ENCODE results near the gene HOXC11.

The HOXC11 gene

DNA sequence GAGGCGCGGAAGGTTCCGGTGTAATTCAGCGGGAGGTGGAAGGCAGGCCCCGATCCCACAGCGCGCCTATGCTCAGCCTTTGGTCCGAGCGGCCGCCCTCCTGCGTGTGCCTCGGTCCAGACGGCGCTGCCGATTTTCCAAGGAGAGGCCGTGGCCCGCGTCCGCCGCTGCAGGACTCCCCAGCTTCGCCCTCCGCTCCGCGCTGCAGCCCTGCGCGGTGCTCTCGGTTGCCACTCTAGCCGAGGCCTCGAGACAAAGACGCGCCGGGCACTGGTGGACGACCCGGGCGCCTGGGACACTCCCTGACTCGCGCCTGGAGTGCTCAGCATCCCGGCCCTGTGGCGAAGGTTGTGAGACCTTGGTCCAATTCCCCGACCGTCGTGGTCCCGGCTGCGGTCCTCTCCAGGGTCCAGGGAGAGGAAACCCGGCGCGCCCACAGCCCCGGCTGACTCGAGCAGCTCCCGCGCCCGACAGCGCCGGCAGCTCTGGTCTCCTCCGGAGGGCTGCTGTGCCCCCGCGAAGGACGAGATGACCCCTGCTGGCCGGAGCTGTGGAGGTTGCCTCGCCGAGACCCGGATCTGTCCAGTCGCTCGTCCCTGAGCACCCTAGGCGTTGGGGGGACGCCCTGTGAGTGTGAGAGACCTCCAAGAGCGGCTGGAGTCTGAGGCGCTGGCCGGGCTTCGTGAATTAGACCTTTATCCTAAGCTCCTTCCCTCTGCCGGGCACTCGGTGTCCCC, 11.7 kb upstream of the HOXC11 start:
- H3K36me3 ChIP-seq (ENCODE audit: insufficient read depth), result no peaks in the 10 kb centered on the region
- no peak overlapping the region for H3K4me3 ChIP-seq (IDR thresholded peaks at IDR 0.05; ENCODE audit: insufficient read depth, low read depth, low read length)
- H3K79me2 ChIP-seq (ENCODE audit: insufficient read depth, low read depth), result no peaks in the 10 kb centered on the region
- H3K27ac ChIP-seq, result no peak overlapping the region
- H4K20me1 ChIP-seq (ENCODE audit: insufficient read depth), result no peaks in the 10 kb centered on the region
- no peak overlapping the region for H3K4me2 ChIP-seq
- TF ChIP-seq, protein P1, sequence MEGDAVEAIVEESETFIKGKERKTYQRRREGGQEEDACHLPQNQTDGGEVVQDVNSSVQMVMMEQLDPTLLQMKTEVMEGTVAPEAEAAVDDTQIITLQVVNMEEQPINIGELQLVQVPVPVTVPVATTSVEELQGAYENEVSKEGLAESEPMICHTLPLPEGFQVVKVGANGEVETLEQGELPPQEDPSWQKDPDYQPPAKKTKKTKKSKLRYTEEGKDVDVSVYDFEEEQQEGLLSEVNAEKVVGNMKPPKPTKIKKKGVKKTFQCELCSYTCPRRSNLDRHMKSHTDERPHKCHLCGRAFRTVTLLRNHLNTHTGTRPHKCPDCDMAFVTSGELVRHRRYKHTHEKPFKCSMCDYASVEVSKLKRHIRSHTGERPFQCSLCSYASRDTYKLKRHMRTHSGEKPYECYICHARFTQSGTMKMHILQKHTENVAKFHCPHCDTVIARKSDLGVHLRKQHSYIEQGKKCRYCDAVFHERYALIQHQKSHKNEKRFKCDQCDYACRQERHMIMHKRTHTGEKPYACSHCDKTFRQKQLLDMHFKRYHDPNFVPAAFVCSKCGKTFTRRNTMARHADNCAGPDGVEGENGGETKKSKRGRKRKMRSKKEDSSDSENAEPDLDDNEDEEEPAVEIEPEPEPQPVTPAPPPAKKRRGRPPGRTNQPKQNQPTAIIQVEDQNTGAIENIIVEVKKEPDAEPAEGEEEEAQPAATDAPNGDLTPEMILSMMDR (conservative IDR thresholded peaks at IDR 0.05; ENCODE audit: low read depth, low read length), result no peak
- H3K27me3 ChIP-seq (ENCODE audit: insufficient read depth, low read depth), result peaks cover 100% of the 10 kb centered on the region
- H3K4me1 ChIP-seq (ENCODE audit: low read depth, poor library complexity, severe bottlenecking), result no peaks in the 10 kb centered on the region
- no peak overlapping the region for H3K9ac ChIP-seq
- H2AFZ ChIP-seq (ENCODE audit: low read depth), result no peak overlapping the region

DNA sequence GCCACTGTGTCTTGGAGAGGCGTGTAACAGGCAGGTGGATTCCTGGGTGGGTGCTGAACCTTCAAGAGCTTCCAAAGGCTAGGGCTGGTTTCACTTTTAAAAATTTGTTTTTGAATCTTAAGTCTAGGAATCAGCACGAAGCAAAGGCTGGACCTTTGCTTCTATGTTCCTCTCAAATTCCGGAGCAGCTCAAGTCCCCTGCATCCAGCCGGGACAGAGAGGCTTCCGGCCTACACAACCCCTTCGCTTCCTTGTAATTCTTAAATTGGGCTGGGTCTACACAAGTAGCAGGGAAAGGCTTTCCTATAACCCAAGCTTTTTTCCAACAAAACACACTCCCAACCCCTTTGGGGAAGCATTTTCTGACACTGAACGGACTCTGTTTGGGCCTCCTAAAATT, 9.9 kb upstream of the HOXC11 start:
- Histone ChIP-seq H3K4me3 (IDR thresholded peaks at IDR 0.05; ENCODE audit: insufficient read depth, low read depth, low read length) (no peak overlapping the region), H3K27me3 (ENCODE audit: insufficient read depth, low read depth) (peaks cover 100% of the 10 kb centered on the region), H3K36me3 (ENCODE audit: insufficient read depth) (no peaks in the 10 kb centered on the region), H3K79me2 (ENCODE audit: insufficient read depth, low read depth) (no peaks in the 10 kb centered on the region), H2AFZ (ENCODE audit: low read depth) (no peak overlapping the region), H3K9ac (no peak overlapping the region), H3K27ac (no peak overlapping the region), H3K4me2 (no peak overlapping the region), H3K4me1 (ENCODE audit: low read depth, poor library complexity, severe bottlenecking) (no peaks in the 10 kb centered on the region), H4K20me1 (ENCODE audit: insufficient read depth) (no peaks in the 10 kb centered on the region)
- TF ChIP-seq, protein P1 (conservative IDR thresholded peaks at IDR 0.05; ENCODE audit: low read depth, low read length), result no peak

DNA sequence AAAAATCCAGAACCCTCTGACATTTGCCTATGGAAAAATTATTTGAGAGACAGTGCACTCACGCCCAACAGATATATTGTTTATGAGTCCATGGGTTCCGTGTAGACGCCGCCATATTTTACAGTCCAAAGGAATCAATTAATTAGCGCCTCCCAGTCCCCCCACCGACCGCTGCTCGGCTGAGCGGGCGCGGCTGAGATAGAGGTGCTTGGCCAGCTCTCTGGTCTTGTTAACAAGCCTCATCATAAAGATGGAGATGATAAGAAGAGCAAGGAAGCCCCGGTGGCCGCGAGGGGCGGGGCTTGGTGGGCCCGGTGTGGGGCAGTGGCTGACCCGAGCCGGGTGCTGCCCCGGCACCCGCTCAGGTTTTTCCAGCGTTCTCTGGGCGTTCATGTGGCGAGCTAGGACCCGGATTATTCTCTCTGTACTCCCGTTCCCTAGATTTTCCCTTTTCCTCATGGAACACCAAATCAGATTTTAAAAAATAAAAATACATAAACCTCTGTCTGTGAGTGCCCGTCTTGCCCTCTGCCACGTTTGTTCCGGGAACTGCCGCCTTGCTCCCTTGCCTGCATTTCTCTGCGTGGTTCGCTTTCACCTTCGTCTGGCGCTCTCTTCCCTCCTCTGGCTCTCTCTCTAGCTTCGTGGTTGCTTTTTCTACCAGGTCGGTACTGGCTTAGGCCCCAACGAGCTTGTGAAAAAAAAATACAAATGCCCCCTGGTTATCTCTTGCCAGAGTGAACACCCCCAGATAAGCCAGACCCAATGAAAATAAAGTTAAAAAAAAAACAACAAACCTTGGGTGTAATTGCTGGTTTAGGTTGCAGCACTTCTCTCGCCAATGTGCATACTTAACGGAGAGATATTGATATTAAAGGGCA, 9.3 kb upstream of the HOXC11 start:
- H3K36me3 ChIP-seq (ENCODE audit: insufficient read depth), result no peaks in the 10 kb centered on the region
- no peak overlapping the region for H3K4me2 ChIP-seq
- no peak overlapping the region for H2AFZ ChIP-seq (ENCODE audit: low read depth)
- no peaks in the 10 kb centered on the region for H3K79me2 ChIP-seq (ENCODE audit: insufficient read depth, low read depth)
- H4K20me1 ChIP-seq (ENCODE audit: insufficient read depth), result no peaks in the 10 kb centered on the region
- H3K4me3 ChIP-seq (IDR thresholded peaks at IDR 0.05; ENCODE audit: insufficient read depth, low read depth, low read length), result no peak overlapping the region
- H3K27ac ChIP-seq, result no peak overlapping the region
- no peak overlapping the region for H3K9ac ChIP-seq
- no peaks in the 10 kb centered on the region for H3K4me1 ChIP-seq (ENCODE audit: low read depth, poor library complexity, severe bottlenecking)
- TF ChIP-seq, protein P1 (conservative IDR thresholded peaks at IDR 0.05; ENCODE audit: low read depth, low read length), result no peak
- peaks cover 100% of the 10 kb centered on the region for H3K27me3 ChIP-seq (ENCODE audit: insufficient read depth, low read depth)

DNA sequence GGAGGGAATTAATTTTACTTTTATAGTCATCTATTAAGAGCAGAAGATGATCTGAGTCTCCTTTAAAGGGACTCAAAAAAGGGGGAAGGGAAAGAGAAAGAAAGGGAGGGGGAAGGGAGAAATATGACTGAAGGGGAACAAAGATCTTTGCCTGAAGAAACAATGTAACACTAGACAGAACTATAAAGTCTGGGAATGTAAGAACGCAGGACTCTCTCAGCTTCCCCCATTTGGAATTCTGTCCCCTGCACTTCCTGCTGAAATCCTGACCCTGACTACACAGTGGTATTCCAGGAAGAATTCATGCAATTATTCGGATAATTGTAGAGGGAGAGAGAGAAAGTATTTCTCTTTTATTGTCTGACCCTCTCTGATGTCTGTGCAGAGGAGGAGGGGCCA, 8.6 kb upstream of the HOXC11 start:
- H4K20me1 ChIP-seq (ENCODE audit: insufficient read depth), result no peaks in the 10 kb centered on the region
- H3K79me2 ChIP-seq (ENCODE audit: insufficient read depth, low read depth), result no peaks in the 10 kb centered on the region
- peaks cover 100% of the 10 kb centered on the region for H3K27me3 ChIP-seq (ENCODE audit: insufficient read depth, low read depth)
- H3K27ac ChIP-seq, result no peak overlapping the region
- TF ChIP-seq, protein P1 (conservative IDR thresholded peaks at IDR 0.05; ENCODE audit: low read depth, low read length), result no peak
- H3K9ac ChIP-seq, result no peak overlapping the region
- H3K4me2 ChIP-seq, result no peak overlapping the region; the same call in 1 of the 2 replicates
- H3K4me3 ChIP-seq (IDR thresholded peaks at IDR 0.05; ENCODE audit: insufficient read depth, low read depth, low read length), result no peak overlapping the region
- no peak overlapping the region for H2AFZ ChIP-seq (ENCODE audit: low read depth)
- no peaks in the 10 kb centered on the region for H3K4me1 ChIP-seq (ENCODE audit: low read depth, poor library complexity, severe bottlenecking)
- no peaks in the 10 kb centered on the region for H3K36me3 ChIP-seq (ENCODE audit: insufficient read depth)
